OCI-LY3 (cell line): ENCODE results near the gene DIP2C.

ENCODE experiments used
- H2AFZ ChIP-seq: fragments of 200-600, 300-600 bp; shearing (Covaris generic); 2 replicates; pipeline ENCODE4 v1.6.0; 2014; ENCODE audit warnings: antibody characterized with exemption, low read depth, low read length
- H3K27ac ChIP-seq: fragments of 200-600, 300-600 bp; sonication (generic); 2 replicates; pipeline ENCODE4 v1.5.1; 2014; ENCODE audit warnings: mild to moderate bottlenecking, low read length, moderate library complexity, mixed read lengths
- H3K27me3 ChIP-seq: fragments of 200-600, 300-600 bp; sonication (generic); 2 replicates; pipeline ENCODE4 v1.6.1; 2014; ENCODE audit warnings: low read depth, low read length, mixed read lengths
- H3K36me3 ChIP-seq: fragments of 200-600, 300-600 bp; sonication (generic); replicated peaks from 2 replicates; pipeline ENCODE3; 2014; ENCODE audit warnings: low read depth, low read length, mixed read lengths
- H3K4me1 ChIP-seq: fragments of 300-600, 200-600 bp; sonication (generic); 2 replicates; pipeline ENCODE4 v1.6.1; 2014; ENCODE audit warnings: low read length, mixed read lengths
- H3K4me2 ChIP-seq: fragments of 200-600, 300-600 bp; sonication (generic); 2 replicates; pipeline ENCODE4 v1.6.1; 2014; ENCODE audit warnings: low read length, mixed read lengths
- H3K4me3 ChIP-seq: fragments of 300-600, 200-600 bp; sonication (generic); 2 replicates; pipeline ENCODE4 v1.5.1; 2014; ENCODE audit warnings: antibody characterized with exemption, mild to moderate bottlenecking, low read length, moderate library complexity
- H3K79me2 ChIP-seq: fragments of 300-600, 200-600 bp; shearing (Covaris generic); 2 replicates; pipeline ENCODE4 v1.6.1; 2014; ENCODE audit warnings: mild to moderate bottlenecking, low read length, mixed read lengths
- H3K9ac ChIP-seq: fragments of 300-600, 200-600 bp; shearing (Covaris generic); 2 replicates; pipeline ENCODE4 v1.6.0; 2014; ENCODE audit warnings: mild to moderate bottlenecking, low read length, moderate library complexity
- H3K9me3 ChIP-seq: fragments of 200-600, 300-600 bp; shearing (Covaris generic); 2 replicates; pipeline ENCODE4 v1.6.1; 2014; ENCODE audit warnings: low read length, mixed read lengths; ENCODE audit not compliant: insufficient read depth
- H4K20me1 ChIP-seq: fragments of 200-600, 300-600 bp; sonication (generic); 2 replicates; pipeline ENCODE4 v1.6.1; 2016; ENCODE audit warnings: low read length, mixed read lengths; ENCODE audit not compliant: insufficient read depth
- EZH2phosphoT487 ChIP-seq: fragments of 200-600 bp; shearing (Covaris generic); IDR thresholded peaks from 2 replicates; pipeline ENCODE4 v1.6.1; 2018; ENCODE audit warnings: antibody characterized with exemption, mixed run types, low read depth
- TF ChIP-seq, protein P1 (sequence below): fragments of 200-600, 300-600 bp; sonication (generic); IDR thresholded peaks from 2 replicates; pipeline ENCODE4 v1.5.1; 2014; ENCODE audit warnings: antibody characterized with exemption, low read length, low read depth

The DIP2C gene

DNA sequence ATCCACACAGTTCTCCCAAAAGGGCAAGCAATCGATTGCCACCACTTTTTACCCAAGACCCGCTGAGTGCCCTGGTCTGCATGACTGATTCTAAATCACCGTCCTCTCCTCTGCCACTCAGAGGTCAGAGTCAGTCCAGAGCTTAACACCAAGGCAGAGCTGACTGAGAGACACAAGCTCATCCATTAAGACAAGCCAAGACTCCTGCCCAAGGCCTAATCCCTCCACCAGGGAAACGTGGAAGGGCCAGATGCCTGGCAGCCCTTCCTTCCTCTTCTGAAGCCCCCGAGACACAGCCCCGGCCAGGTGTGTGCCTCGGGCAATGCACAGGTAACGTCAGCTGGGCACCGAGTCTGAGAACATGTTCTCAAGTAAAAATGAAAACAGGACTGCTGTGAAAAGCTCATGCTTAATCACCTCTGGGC, 51.7 kb downstream of the DIP2C start:
- Histone ChIP-seq H3K36me3 (no peaks in the 10 kb centered on the region), H2AFZ (no peak overlapping the region), H3K4me3 (no peak overlapping the region), H3K9ac (no peak overlapping the region), H3K27me3 (no peaks in the 10 kb centered on the region), H3K9me3 (no peaks in the 10 kb centered on the region), H3K79me2 (no peaks in the 10 kb centered on the region), H3K4me2 (no peak overlapping the region), H3K4me1 (no peaks in the 10 kb centered on the region), H4K20me1 (no peaks in the 10 kb centered on the region), H3K27ac (no peak overlapping the region)
- no peak for TF ChIP-seq EZH2phosphoT487

DNA sequence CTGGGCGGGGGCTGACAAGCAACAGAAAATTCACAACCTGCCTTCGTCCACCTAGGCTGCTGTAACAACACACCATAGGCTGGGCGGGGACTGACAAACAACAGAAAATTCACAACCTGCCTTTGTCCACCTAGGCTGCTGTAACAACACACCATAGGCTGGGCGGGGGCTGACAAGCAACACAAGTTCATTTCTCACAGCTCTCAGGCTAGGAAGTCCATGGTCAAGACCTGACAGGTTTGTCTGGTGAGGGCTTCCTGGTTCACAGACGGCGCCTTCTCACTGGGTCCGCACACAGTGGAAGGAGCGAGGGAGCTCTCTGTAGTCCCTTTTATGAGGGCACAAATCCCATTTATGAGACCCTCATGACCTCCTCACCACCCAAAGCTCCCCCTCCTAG, 52.2 kb downstream of the DIP2C start:
- no peak for TF ChIP-seq EZH2phosphoT487
- TF ChIP-seq, protein P1, sequence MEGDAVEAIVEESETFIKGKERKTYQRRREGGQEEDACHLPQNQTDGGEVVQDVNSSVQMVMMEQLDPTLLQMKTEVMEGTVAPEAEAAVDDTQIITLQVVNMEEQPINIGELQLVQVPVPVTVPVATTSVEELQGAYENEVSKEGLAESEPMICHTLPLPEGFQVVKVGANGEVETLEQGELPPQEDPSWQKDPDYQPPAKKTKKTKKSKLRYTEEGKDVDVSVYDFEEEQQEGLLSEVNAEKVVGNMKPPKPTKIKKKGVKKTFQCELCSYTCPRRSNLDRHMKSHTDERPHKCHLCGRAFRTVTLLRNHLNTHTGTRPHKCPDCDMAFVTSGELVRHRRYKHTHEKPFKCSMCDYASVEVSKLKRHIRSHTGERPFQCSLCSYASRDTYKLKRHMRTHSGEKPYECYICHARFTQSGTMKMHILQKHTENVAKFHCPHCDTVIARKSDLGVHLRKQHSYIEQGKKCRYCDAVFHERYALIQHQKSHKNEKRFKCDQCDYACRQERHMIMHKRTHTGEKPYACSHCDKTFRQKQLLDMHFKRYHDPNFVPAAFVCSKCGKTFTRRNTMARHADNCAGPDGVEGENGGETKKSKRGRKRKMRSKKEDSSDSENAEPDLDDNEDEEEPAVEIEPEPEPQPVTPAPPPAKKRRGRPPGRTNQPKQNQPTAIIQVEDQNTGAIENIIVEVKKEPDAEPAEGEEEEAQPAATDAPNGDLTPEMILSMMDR = no peak
- Histone ChIP-seq H3K27ac (no peak overlapping the region), H2AFZ (no peak overlapping the region), H3K4me2 (no peak overlapping the region), H3K9ac (no peak overlapping the region), H3K4me1 (no peaks in the 10 kb centered on the region), H3K4me3 (no peak overlapping the region), H3K9me3 (no peaks in the 10 kb centered on the region), H3K79me2 (no peaks in the 10 kb centered on the region), H3K36me3 (no peaks in the 10 kb centered on the region), H3K27me3 (no peaks in the 10 kb centered on the region), H4K20me1 (no peaks in the 10 kb centered on the region)

DNA sequence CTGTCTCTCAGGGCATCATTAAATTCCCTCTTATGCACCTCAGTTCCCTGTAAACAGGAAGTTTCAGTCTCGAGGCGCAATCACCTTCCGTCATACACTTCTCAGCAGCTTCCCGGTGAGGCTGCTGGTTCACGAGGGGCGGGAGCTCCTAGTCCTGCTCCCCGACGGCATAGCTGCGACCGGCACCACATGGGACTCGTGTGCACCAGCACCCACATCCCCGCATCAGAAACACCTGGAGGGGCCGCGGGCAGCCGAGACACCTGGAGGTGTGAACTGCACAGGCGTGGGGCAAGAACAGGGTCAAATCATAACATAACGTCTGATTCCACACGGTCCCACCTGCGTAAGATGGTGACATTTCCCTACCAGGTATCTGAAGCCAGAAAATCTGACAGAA, 52.7 kb downstream of the DIP2C start:
- no peak overlapping the region for H3K9ac ChIP-seq
- no peaks in the 10 kb centered on the region for H3K9me3 ChIP-seq
- no peak overlapping the region for H3K4me3 ChIP-seq
- H4K20me1 ChIP-seq = no peaks in the 10 kb centered on the region
- TF ChIP-seq EZH2phosphoT487 = no peak
- TF ChIP-seq, protein P1 = no peak
- no peak overlapping the region for H3K27ac ChIP-seq
- H3K27me3 ChIP-seq = no peaks in the 10 kb centered on the region
- H3K36me3 ChIP-seq = no peaks in the 10 kb centered on the region
- H3K4me2 ChIP-seq = no peak overlapping the region
- no peaks in the 10 kb centered on the region for H3K79me2 ChIP-seq
- H3K4me1 ChIP-seq = no peaks in the 10 kb centered on the region
- H2AFZ ChIP-seq = no peak overlapping the region

DNA sequence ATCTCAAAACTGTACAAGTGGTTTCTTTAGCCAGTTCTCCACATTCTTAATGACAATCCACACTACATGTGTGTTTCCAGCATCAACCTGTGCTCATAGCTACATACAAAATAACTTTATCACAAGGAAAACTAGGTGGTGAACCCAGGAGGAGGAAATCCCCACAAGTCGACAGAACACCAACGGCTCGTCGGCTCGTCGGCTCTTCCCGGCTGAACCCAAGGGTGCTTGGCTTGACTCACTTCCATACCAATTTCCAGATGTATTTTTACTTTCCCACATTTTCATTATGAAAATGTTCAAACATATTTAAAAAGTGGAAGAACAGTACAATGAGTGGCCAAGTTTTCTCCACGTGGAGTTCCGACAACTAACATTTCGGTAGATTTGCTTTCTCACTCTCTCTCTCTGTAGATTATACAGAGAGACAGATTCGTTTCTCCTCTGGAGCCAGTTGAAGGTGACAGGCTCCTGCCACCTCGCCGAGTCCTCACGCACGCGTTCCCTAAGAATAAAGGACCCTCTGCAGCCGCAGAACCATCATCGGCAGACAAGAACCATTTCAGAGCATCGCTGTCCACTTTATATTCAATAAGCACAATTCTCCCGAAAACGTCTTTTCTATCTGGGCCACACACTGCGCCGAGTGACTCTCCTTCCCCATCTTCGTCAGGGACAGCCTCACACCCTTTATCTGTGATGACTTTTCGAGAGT, 53.3 kb downstream of the DIP2C start:
- H3K4me3 ChIP-seq = no peak overlapping the region
- H3K4me1 ChIP-seq = no peaks in the 10 kb centered on the region
- no peaks in the 10 kb centered on the region for H4K20me1 ChIP-seq
- H3K27ac ChIP-seq = no peak overlapping the region
- no peak overlapping the region for H3K9ac ChIP-seq
- no peak overlapping the region for H2AFZ ChIP-seq
- no peak overlapping the region for H3K4me2 ChIP-seq
- no peaks in the 10 kb centered on the region for H3K27me3 ChIP-seq
- TF ChIP-seq, protein P1 = no peak
- TF ChIP-seq EZH2phosphoT487 = no peak
- H3K79me2 ChIP-seq = no peaks in the 10 kb centered on the region
- H3K9me3 ChIP-seq = no peaks in the 10 kb centered on the region
- H3K36me3 ChIP-seq = no peaks in the 10 kb centered on the region
